HG03103 (cell line): ENCODE measurements around the gene WDR59.
"Not testable (repeated sequence)": the region's sequence is repeated elsewhere in the genome, so short reads cannot be mapped to it uniquely, and the experiment has no call there.

Source experiments
- ATAC-seq: cut with Tn5 transposase; IDR thresholded peaks from one replicate; pipeline ENCODE4 v1.9.1; 2021; ENCODE audit warnings: low read depth; ENCODE audit not compliant: unreplicated experiment

WDR59 gene

GRCh38 chr16:74909665-74910064, 75.3 kb downstream of the WDR59 start:
- ATAC-seq: no peak

- ATAC-seq: not testable (repeated sequence)
These were observed 76.2 kb downstream of the WDR59 start for GRCh38 chr16:74908759-74909158.

GRCh38 chr16:74903901-74904678, 80.8 kb downstream of the WDR59 start:
- no peak for ATAC-seq

GRCh38 chr16:74903120-74903519, 81.8 kb downstream of the WDR59 start:
- no peak for ATAC-seq

GRCh38 chr16:74902161-74902560, 82.8 kb downstream of the WDR59 start:
- no peak for ATAC-seq

- ATAC-seq: no peak
These were observed 83.3 kb downstream of the WDR59 start for GRCh38 chr16:74901606-74902005.

GRCh38 chr16:74899816-74900215, 85.1 kb downstream of the WDR59 start:
- no peak for ATAC-seq

- ATAC-seq: no peak
These were observed 86.3 kb downstream of the WDR59 start for GRCh38 chr16:74898659-74899058.

- no peak for ATAC-seq
These were observed 88.2 kb downstream of the WDR59 start for GRCh38 chr16:74896389-74897370.

- no peak for ATAC-seq
These were observed 91.4 kb downstream of the WDR59 start for GRCh38 chr16:74893541-74893940.

- ATAC-seq: peak; percentile 97
These were observed 92.1 kb downstream of the WDR59 start for GRCh38 chr16:74892574-74893461.

GRCh38 chr16:74888888-74889287, 96.0 kb downstream of the WDR59 start:
- ATAC-seq: no peak

- no peak for ATAC-seq
These were observed 96.6 kb downstream of the WDR59 start for GRCh38 chr16:74888232-74888862.

- ATAC-seq: no peak
These were observed 97.8 kb downstream of the WDR59 start for GRCh38 chr16:74887084-74887483.

GRCh38 chr16:74877706-74878105, 107.2 kb downstream of the WDR59 start:
- ATAC-seq: no peak

GRCh38 chr16:74874912-74875546, 109.9 kb downstream of the WDR59 start:
- ATAC-seq: no peak

- ATAC-seq: no peak
These were observed 110.8 kb downstream of the WDR59 start for GRCh38 chr16:74874123-74874522.

GRCh38 chr16:74872302-74872701, 112.6 kb downstream of the WDR59 start:
- no peak for ATAC-seq

- no peak for ATAC-seq
These were observed 113.3 kb downstream of the WDR59 start for GRCh38 chr16:74871608-74872007.

- ATAC-seq: no peak
These were observed 116.4 kb downstream of the WDR59 start for GRCh38 chr16:74868501-74868900.
